ENCODE data around the gene GIT1. TPM values are rescaled to one million over a fixed set of nuclear protein-coding genes. Genes with fewer than 3 reads are reported as not detected.

GIT1 gene
- total and polyA plus RNA-seq, 2 of the 13 experiments (the other 11 are each of a cell fraction or from before 2014, with no cell fraction given): 14.2 to 30.8 TPM

DNA sequence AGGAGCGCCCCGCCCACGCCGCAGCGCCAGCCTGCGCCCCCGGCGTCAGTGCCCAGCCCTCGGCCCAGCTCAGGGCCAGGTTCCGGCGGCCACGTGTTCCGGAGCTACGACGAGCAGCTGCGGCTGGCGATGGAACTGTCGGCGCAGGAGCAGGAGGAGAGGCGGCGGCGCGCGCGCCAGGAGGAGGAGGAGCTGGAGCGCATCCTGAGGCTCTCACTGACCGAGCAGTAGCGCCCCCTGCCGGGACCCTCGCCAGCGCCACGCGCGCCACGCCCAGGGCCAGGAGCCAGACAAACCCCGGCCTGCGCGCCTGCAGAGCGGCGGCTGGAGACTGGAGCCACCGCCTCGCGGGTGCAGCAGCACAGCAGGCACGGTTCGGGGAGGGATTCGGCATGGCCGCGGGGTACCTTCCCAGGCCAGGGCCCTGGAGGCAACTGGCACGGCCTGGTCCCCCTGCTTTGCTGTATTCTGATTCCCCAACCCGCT is 23.9 kb upstream of the GIT1 start (continued):
- TF ChIP-seq, protein P1, sequence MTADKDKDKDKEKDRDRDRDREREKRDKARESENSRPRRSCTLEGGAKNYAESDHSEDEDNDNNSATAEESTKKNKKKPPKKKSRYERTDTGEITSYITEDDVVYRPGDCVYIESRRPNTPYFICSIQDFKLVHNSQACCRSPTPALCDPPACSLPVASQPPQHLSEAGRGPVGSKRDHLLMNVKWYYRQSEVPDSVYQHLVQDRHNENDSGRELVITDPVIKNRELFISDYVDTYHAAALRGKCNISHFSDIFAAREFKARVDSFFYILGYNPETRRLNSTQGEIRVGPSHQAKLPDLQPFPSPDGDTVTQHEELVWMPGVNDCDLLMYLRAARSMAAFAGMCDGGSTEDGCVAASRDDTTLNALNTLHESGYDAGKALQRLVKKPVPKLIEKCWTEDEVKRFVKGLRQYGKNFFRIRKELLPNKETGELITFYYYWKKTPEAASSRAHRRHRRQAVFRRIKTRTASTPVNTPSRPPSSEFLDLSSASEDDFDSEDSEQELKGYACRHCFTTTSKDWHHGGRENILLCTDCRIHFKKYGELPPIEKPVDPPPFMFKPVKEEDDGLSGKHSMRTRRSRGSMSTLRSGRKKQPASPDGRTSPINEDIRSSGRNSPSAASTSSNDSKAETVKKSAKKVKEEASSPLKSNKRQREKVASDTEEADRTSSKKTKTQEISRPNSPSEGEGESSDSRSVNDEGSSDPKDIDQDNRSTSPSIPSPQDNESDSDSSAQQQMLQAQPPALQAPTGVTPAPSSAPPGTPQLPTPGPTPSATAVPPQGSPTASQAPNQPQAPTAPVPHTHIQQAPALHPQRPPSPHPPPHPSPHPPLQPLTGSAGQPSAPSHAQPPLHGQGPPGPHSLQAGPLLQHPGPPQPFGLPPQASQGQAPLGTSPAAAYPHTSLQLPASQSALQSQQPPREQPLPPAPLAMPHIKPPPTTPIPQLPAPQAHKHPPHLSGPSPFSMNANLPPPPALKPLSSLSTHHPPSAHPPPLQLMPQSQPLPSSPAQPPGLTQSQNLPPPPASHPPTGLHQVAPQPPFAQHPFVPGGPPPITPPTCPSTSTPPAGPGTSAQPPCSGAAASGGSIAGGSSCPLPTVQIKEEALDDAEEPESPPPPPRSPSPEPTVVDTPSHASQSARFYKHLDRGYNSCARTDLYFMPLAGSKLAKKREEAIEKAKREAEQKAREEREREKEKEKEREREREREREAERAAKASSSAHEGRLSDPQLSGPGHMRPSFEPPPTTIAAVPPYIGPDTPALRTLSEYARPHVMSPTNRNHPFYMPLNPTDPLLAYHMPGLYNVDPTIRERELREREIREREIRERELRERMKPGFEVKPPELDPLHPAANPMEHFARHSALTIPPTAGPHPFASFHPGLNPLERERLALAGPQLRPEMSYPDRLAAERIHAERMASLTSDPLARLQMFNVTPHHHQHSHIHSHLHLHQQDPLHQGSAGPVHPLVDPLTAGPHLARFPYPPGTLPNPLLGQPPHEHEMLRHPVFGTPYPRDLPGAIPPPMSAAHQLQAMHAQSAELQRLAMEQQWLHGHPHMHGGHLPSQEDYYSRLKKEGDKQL (CRISPR knock-in tag; IDR thresholded peaks at IDR 0.05; ENCODE audit: low read depth): no peak
- 0 out of 2 replicates have a peak, but pooled peaks have one; percentile 56 for TF ChIP-seq ZBTB3 (CRISPR knock-in tag; IDR thresholded peaks at IDR 0.05; ENCODE audit: borderline replicate concordance, low read depth)
- TF ChIP-seq RCOR2 (CRISPR knock-in tag; IDR thresholded peaks at IDR 0.05): peak; percentile 47; the same call in 1 of the 2 replicates
- TF ChIP-seq, protein P2, sequence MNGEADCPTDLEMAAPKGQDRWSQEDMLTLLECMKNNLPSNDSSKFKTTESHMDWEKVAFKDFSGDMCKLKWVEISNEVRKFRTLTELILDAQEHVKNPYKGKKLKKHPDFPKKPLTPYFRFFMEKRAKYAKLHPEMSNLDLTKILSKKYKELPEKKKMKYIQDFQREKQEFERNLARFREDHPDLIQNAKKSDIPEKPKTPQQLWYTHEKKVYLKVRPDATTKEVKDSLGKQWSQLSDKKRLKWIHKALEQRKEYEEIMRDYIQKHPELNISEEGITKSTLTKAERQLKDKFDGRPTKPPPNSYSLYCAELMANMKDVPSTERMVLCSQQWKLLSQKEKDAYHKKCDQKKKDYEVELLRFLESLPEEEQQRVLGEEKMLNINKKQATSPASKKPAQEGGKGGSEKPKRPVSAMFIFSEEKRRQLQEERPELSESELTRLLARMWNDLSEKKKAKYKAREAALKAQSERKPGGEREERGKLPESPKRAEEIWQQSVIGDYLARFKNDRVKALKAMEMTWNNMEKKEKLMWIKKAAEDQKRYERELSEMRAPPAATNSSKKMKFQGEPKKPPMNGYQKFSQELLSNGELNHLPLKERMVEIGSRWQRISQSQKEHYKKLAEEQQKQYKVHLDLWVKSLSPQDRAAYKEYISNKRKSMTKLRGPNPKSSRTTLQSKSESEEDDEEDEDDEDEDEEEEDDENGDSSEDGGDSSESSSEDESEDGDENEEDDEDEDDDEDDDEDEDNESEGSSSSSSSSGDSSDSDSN (CRISPR knock-in tag; IDR thresholded peaks at IDR 0.05): peak; percentile 89
- no peak for TF ChIP-seq MIER3 (CRISPR knock-in tag; IDR thresholded peaks at IDR 0.05; ENCODE audit: borderline replicate concordance)
- TF ChIP-seq, protein P3, sequence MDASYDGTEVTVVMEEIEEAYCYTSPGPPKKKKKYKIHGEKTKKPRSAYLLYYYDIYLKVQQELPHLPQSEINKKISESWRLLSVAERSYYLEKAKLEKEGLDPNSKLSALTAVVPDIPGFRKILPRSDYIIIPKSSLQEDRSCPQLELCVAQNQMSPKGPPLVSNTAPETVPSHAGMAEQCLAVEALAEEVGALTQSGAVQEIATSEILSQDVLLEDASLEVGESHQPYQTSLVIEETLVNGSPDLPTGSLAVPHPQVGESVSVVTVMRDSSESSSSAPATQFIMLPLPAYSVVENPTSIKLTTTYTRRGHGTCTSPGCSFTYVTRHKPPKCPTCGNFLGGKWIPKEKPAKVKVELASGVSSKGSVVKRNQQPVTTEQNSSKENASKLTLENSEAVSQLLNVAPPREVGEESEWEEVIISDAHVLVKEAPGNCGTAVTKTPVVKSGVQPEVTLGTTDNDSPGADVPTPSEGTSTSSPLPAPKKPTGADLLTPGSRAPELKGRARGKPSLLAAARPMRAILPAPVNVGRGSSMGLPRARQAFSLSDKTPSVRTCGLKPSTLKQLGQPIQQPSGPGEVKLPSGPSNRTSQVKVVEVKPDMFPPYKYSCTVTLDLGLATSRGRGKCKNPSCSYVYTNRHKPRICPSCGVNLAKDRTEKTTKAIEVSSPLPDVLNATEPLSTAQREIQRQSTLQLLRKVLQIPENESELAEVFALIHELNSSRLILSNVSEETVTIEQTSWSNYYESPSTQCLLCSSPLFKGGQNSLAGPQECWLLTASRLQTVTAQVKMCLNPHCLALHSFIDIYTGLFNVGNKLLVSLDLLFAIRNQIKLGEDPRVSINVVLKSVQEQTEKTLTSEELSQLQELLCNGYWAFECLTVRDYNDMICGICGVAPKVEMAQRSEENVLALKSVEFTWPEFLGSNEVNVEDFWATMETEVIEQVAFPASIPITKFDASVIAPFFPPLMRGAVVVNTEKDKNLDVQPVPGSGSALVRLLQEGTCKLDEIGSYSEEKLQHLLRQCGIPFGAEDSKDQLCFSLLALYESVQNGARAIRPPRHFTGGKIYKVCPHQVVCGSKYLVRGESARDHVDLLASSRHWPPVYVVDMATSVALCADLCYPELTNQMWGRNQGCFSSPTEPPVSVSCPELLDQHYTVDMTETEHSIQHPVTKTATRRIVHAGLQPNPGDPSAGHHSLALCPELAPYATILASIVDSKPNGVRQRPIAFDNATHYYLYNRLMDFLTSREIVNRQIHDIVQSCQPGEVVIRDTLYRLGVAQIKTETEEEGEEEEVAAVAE (CRISPR knock-in tag; IDR thresholded peaks at IDR 0.05; ENCODE audit: borderline replicate concordance): no peak; the same call in 1 of the 2 replicates
- peak; percentile 68; the same call in 1 of the 2 replicates for TF ChIP-seq MED13 (CRISPR knock-in tag; IDR thresholded peaks at IDR 0.05)
- TF ChIP-seq CC2D1A (CRISPR knock-in tag; IDR thresholded peaks at IDR 0.05): no peak
- TF ChIP-seq, protein P4, sequence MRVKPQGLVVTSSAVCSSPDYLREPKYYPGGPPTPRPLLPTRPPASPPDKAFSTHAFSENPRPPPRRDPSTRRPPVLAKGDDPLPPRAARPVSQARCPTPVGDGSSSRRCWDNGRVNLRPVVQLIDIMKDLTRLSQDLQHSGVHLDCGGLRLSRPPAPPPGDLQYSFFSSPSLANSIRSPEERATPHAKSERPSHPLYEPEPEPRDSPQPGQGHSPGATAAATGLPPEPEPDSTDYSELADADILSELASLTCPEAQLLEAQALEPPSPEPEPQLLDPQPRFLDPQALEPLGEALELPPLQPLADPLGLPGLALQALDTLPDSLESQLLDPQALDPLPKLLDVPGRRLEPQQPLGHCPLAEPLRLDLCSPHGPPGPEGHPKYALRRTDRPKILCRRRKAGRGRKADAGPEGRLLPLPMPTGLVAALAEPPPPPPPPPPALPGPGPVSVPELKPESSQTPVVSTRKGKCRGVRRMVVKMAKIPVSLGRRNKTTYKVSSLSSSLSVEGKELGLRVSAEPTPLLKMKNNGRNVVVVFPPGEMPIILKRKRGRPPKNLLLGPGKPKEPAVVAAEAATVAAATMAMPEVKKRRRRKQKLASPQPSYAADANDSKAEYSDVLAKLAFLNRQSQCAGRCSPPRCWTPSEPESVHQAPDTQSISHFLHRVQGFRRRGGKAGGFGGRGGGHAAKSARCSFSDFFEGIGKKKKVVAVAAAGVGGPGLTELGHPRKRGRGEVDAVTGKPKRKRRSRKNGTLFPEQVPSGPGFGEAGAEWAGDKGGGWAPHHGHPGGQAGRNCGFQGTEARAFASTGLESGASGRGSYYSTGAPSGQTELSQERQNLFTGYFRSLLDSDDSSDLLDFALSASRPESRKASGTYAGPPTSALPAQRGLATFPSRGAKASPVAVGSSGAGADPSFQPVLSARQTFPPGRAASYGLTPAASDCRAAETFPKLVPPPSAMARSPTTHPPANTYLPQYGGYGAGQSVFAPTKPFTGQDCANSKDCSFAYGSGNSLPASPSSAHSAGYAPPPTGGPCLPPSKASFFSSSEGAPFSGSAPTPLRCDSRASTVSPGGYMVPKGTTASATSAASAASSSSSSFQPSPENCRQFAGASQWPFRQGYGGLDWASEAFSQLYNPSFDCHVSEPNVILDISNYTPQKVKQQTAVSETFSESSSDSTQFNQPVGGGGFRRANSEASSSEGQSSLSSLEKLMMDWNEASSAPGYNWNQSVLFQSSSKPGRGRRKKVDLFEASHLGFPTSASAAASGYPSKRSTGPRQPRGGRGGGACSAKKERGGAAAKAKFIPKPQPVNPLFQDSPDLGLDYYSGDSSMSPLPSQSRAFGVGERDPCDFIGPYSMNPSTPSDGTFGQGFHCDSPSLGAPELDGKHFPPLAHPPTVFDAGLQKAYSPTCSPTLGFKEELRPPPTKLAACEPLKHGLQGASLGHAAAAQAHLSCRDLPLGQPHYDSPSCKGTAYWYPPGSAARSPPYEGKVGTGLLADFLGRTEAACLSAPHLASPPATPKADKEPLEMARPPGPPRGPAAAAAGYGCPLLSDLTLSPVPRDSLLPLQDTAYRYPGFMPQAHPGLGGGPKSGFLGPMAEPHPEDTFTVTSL (CRISPR knock-in tag; IDR thresholded peaks at IDR 0.05; ENCODE audit: borderline replicate concordance): no peak
- TF ChIP-seq HOXD1 (CRISPR knock-in tag; IDR thresholded peaks at IDR 0.05): no peak
- 0 out of 2 replicates have a peak, but pooled peaks have one; percentile 34 for TF ChIP-seq ZNF441 (CRISPR knock-in tag; IDR thresholded peaks at IDR 0.05; ENCODE audit: borderline replicate concordance)
